Breast epithelium (tissue), 4 donors: ENCODE measurements around the gene REG4. TPM values are rescaled to one million over a fixed set of nuclear protein-coding genes. Genes with fewer than 3 reads are reported as not detected.

Experiments used
- DNase-seq, 2 donors: peaks; one replicate each; pipeline ENCODE4 v3.0.0-alpha.2; 2019; ENCODE audit warnings: low spot score in 2 of 2
- H3K27ac ChIP-seq, 2 donors: fragments of 200-600 bp; sonication (generic) in 1 of 2; one replicate each; pipeline ENCODE4 v1.5.1; 2016 to 2019; ENCODE audit warnings: mild to moderate bottlenecking in 1 of 2
- H3K27me3 ChIP-seq, 2 donors: fragments of 200-600 bp; sonication (generic) in 1 of 2; one replicate each; pipeline versions ENCODE4 v1.5.1 to v1.6.0; 2017 to 2019; ENCODE audit warnings: control low read depth in 1 of 2, mild to moderate bottlenecking in 1 of 2
- H3K36me3 ChIP-seq: fragments of 200-600 bp; one replicate; pipeline ENCODE4 v1.5.1; 2019
- H3K4me1 ChIP-seq, 2 donors: fragments of 200-600 bp; sonication (generic); one replicate each; pipeline ENCODE4 v1.5.1; 2016 to 2019; ENCODE audit warnings: control low read depth in 1 of 2
- H3K4me3 ChIP-seq, 3 donors: fragments of 200-600 bp; sonication (generic); 1 replicate in 2 of 3; 2 replicates in 1 of 3; pipeline ENCODE4 v1.5.1; 2016 to 2019; ENCODE audit warnings: mild to moderate bottlenecking in 3 of 3, moderate library complexity in 2 of 3
- H3K9me3 ChIP-seq, 2 donors: fragments of 200-600 bp; sonication (generic) in 1 of 2; one replicate each; pipeline ENCODE4 v1.5.1; 2016 to 2019; ENCODE audit warnings: control low read depth in 1 of 2
- CTCF ChIP-seq, 3 donors: fragments of 450-650 bp; IDR thresholded peaks; one replicate each; pipeline ENCODE4 v1.5.1; 2016 to 2017; ENCODE audit warnings: antibody characterized with exemption in 3 of 3, mild to moderate bottlenecking in 3 of 3, moderate library complexity in 3 of 3
- POLR2A ChIP-seq: fragments of 450-650 bp; IDR thresholded peaks from one replicate; pipeline ENCODE4 v1.6.1; 2016; ENCODE audit warnings: antibody characterized with exemption, mild to moderate bottlenecking, moderate library complexity
- POLR2AphosphoS5 ChIP-seq, 3 donors: sonication (generic); formaldehyde crosslinking; IDR thresholded peaks; one replicate each; pipeline ENCODE4 v1.6.1; 2017; ENCODE audit warnings: antibody characterized with exemption in 3 of 3
- intact Hi-C: fragments of 100-400 bp; cut with DNase I; formaldehyde crosslinking; loops from one replicate; pipeline ENCODE4 v1.15.1; 2023; ENCODE audit warnings: low total_unique reads
- total RNA-seq, 3 donors: library from RNA; depleted of rRNA; stranded (reverse); fragments of >200 nt; gene quantifications; one replicate each; pipeline ENCODE4 v1.1.0, GENCODE V29; 2016

Gene REG4
- total RNA-seq, 3 donors from 2014 or later: not detected

- Histone ChIP-seq H3K27me3 (no peaks in the 10 kb centered on the region), H3K36me3 (no peaks in the 10 kb centered on the region), H3K4me3 (no peak overlapping the region), H3K27ac (no peak overlapping the region), H3K9me3 (no peaks in the 10 kb centered on the region), H3K4me1 (no peaks in the 10 kb centered on the region)
- no peak for TF ChIP-seq POLR2A
- no peak for TF ChIP-seq POLR2AphosphoS5 (IDR thresholded peaks at IDR 0.05)
- no peak for TF ChIP-seq CTCF (IDR thresholded peaks at IDR 0.05)
- intact Hi-C loops: no loop called here
- no peak for DNase-seq
Measured at GRCh38 chr1:119841306-119841705, 30.0 kb upstream of the REG4 start.

- Histone ChIP-seq H3K27ac (no peak overlapping the region), H3K9me3 (no peaks in the 10 kb centered on the region), H3K27me3 (no peaks in the 10 kb centered on the region), H3K4me1 (no peaks in the 10 kb centered on the region), H3K36me3 (no peaks in the 10 kb centered on the region), H3K4me3 (no peak overlapping the region)
- no peak for DNase-seq
- intact Hi-C loops: no loop called here
- TF ChIP-seq POLR2AphosphoS5 (IDR thresholded peaks at IDR 0.05): no peak
- TF ChIP-seq CTCF (IDR thresholded peaks at IDR 0.05): no peak
- no peak for TF ChIP-seq POLR2A
Measured at GRCh38 chr1:119840745-119841144, 29.5 kb upstream of the REG4 start.

GRCh38 chr1:119838236-119838635 lies 27.0 kb upstream of the REG4 start:
- intact Hi-C loops: no loop called here
- no peaks in the 10 kb centered on the region for H3K4me1 ChIP-seq
- H3K4me3 ChIP-seq: no peak overlapping the region
- H3K9me3 ChIP-seq: no peaks in the 10 kb centered on the region
- TF ChIP-seq CTCF (IDR thresholded peaks at IDR 0.05) (no peak), POLR2A (no peak), POLR2AphosphoS5 (IDR thresholded peaks at IDR 0.05) (no peak)
- H3K27me3 ChIP-seq: no peaks in the 10 kb centered on the region
- no peaks in the 10 kb centered on the region for H3K36me3 ChIP-seq
- no peak overlapping the region for H3K27ac ChIP-seq
- no peak for DNase-seq

GRCh38 chr1:119834990-119835389 lies 23.7 kb upstream of the REG4 start:
- no peak for TF ChIP-seq POLR2AphosphoS5 (IDR thresholded peaks at IDR 0.05)
- TF ChIP-seq CTCF (IDR thresholded peaks at IDR 0.05): no peak
- TF ChIP-seq POLR2A: no peak
- Histone ChIP-seq H3K27me3 (no peaks in the 10 kb centered on the region), H3K36me3 (no peaks in the 10 kb centered on the region), H3K4me1 (no peaks in the 10 kb centered on the region), H3K9me3 (no peaks in the 10 kb centered on the region), H3K4me3 (no peak overlapping the region), H3K27ac (no peak overlapping the region)
- DNase-seq: no peak
- intact Hi-C loops: no loop called here

GRCh38 chr1:119831027-119831426 lies 19.8 kb upstream of the REG4 start:
- Histone ChIP-seq H3K27me3 (no peaks in the 10 kb centered on the region), H3K9me3 (no peaks in the 10 kb centered on the region), H3K36me3 (no peaks in the 10 kb centered on the region), H3K4me1 (no peaks in the 10 kb centered on the region), H3K4me3 (no peak overlapping the region), H3K27ac (no peak overlapping the region)
- TF ChIP-seq POLR2AphosphoS5 (IDR thresholded peaks at IDR 0.05) (no peak), POLR2A (no peak), CTCF (IDR thresholded peaks at IDR 0.05) (no peak)
- intact Hi-C loops: no loop called here
- no peak for DNase-seq
